Activated naive CD4-positive, alpha-beta T cell treated with anti-CD3 and anti-CD28 coated beads, Interleukin-2, amount 50 U/mL, for 16 hours (primary cell): Measurements from ENCODE around the gene BMP3.
"Not testable (repeated sequence)": the region's sequence is repeated elsewhere in the genome, so short reads cannot be mapped to it uniquely, and the experiment has no call there.

Experiments
- DNase-seq: peaks from one replicate; pipeline ENCODE4 v3.0.0-alpha.2; 2020

BMP3 gene

GRCh38 chr4:81030061-81030980 is at the start of gene BMP3:
TSS of gene BMP3 (plus strand) at chr4:81030708. CDS start at chr4:81031285, 577 bp downstream.
- DNase-seq: no peak

GRCh38 chr4:80986011-80986410 is 44.5 kb upstream of the BMP3 start:
- DNase-seq: no peak

DNA sequence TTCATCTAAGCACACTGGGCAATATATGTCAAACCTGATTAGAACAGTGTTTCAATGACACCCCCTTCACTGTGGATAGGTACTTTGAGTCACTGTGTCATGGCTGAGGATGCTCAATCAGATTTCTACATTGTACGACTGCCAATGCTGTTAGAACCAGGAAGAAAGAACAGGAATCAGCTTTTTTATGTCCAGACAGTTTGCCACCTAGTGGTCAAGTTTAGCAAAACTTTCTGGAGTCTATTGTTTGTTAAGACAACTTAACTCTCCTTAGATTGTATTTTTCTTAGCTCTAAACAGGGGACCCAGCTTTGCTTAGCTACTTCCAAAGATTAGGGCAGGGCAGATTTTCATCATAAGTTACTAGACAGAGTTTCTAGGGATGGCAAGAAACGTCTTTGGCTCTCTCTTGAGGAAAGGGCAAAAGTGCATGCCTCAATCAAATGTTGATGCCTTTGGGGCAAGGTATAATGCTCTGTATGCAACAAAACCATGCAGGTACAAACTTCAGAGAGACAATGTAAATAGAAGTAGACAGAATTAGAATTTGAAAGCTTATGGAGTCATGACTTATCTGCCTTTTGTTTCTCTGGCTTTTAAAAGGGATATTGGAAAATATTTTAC is 40.5 kb upstream of the BMP3 start:
- no peak for DNase-seq

GRCh38 chr4:80990851-80991250 is 39.7 kb upstream of the BMP3 start:
- no peak for DNase-seq

- no peak for DNase-seq
These were observed 30.6 kb upstream of the BMP3 start for GRCh38 chr4:80999943-81000342.

DNA sequence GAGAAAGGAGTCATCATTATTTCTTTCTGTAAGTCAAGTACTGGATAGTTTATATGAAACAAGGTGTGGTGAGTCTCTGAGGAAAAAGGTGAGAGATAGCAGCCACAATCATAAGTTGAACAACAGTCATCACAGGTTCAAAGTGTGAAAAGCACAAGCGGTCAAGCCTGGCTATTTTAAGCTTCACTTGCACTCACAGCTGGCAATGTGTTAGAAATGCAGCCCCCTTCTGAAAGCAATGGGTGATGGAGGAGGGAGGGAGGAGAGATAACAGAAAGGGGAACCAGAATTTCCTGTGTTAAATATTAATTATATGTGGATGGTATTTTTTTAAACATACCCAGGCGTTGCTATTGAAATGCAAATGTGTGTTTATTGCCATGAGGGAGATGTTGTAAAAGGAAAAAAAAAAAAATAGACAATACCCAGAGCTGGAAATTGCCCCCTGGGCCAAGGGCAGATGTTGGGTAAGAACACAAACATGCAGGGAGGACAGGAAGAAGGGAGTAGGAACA is 26.9 kb upstream of the BMP3 start:
- no peak for DNase-seq

DNA sequence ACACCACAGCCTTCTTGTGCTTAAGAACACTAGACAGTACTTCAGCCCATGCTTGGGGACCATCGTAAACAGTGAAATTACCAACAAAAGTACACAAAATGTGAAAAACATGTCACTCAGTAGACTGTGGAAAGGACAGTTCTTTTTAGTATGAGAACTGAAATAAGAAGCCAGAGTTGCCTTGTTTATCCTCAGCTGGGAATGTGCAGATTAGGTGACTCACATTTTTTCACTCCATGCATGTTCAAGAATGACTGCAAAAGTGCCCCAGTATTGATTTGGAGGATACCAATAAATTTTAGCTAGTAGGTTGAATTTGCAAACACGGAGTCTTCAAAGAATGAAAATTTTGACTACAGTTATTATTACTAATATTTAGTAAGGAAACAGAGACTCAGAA is 23.1 kb upstream of the BMP3 start:
- no peak for DNase-seq

GRCh38 chr4:81016566-81016965 is 13.9 kb upstream of the BMP3 start:
- DNase-seq: not testable (repeated sequence)

GRCh38 chr4:81019006-81019405 is 11.5 kb upstream of the BMP3 start:
- DNase-seq: no peak

GRCh38 chr4:81021142-81021944 is 9.2 kb upstream of the BMP3 start:
- DNase-seq: no peak

GRCh38 chr4:81021981-81022380 is 8.5 kb upstream of the BMP3 start:
- DNase-seq: no peak

GRCh38 chr4:81023484-81023883 is 7.0 kb upstream of the BMP3 start:
- no peak for DNase-seq

DNA sequence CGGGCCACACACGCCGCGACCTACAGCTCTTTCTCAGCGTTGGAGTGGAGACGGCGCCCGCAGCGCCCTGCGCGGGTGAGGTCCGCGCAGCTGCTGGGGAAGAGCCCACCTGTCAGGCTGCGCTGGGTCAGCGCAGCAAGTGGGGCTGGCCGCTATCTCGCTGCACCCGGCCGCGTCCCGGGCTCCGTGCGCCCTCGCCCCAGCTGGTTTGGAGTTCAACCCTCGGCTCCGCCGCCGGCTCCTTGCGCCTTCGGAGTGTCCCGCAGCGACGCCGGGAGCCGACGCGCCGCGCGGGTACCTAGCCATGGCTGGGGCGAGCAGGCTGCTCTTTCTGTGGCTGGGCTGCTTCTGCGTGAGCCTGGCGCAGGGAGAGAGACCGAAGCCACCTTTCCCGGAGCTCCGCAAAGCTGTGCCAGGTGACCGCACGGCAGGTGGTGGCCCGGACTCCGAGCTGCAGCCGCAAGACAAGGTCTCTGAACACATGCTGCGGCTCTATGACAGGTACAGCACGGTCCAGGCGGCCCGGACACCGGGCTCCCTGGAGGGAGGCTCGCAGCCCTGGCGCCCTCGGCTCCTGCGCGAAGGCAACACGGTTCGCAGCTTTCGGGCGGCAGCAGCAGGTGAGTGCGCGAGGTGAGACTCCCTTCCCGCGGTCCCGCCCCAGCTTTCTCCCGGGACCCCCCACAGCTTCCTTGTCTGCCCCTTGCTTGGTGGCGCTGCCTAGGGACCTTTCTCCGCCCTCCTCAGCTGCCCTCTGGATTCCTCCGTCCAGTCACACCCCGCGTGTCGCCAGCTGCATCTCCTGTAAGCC is 678 bp downstream of the BMP3 start:
- no peak for DNase-seq

GRCh38 chr4:81031796-81032551 is 1.5 kb downstream of the BMP3 start:
- no peak for DNase-seq

DNA sequence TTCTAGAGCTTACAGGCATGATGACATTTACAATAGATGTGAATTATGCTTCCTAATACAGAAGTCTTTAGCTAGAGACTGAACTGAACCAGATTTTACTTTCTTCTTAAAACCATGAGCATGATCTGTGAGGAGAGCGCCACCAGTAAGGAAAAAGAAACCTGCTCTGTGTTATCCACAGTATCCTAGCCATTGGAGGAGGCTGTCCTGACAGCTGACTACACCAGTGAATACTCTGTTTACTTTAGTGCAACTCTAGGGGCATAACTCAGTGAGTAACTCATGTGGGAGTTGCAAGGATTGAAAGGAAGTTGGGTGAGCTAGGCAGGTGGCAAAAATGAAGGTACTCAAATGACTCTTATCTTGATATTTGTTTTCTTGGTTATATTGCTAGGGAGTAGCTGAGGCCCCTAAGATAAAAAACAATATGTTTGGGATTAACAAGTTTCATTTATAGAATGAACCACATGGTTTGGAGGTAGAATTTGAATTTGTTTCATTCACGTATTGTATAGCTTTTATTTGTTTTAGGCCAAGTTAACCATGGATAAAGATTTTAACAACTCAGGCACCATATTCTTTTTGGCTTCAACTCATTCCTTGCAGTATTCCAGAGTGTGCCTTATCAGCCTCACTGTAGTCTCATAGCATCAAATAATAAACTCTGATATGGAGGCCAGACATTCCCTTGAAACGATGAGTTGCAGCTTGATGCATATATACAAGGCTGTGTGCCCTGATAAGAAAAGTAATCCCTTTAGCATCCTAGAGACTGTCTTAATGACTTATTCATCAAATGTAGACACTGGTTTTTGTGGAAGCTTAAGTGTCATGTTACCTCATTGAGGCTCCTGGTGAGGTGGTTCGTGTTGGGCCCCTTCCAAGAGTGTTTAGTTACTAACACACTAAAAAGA is 2.5 kb downstream of the BMP3 start:
- no peak for DNase-seq

DNA sequence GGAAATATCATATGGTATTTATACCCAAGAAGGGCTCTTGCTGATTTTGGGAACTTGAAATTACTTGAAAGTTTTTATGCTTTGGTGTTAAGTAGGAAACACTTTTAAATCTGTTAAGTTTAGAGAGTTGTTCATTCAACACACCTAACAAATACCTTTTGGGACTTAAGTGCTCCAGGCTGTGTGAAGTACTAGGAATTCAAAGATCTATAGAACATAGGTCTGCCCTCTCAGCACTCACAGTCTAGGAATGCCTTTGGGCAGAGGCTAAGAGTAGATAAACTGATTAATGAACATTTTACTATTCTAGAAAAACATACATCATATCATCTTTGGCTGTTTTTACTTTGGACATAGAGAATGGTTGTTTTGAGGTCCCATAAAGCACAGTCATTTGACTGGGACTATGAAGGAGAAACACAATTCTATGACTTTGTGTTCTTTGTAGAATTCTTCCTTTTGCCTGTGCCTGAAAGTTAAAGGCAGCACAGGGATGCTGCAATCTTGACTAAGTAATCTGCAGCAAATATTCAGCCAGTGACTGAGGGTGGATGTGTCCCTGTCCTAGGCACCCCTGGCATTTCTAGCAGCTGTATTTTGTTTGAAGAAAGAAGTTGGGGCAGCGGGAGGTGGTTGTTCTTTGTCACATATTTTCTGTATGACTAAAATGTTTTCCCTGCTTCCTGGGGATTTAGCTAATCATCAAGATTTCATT is 8.3 kb downstream of the BMP3 start:
- no peak for DNase-seq

- DNase-seq: no peak
These were observed 9.0 kb downstream of the BMP3 start for GRCh38 chr4:81039351-81039972.

- no peak for DNase-seq
These were observed 9.6 kb downstream of the BMP3 start for GRCh38 chr4:81040012-81040659.
